Measurements from ENCODE around the gene CAMK2B.

Gene CAMK2B

GRCh38 chr7:44191171-44191570 is 134.2 kb downstream of the CAMK2B start:
- TF ChIP-seq FOXM1 (IDR thresholded peaks at IDR 0.05; ENCODE audit: borderline replicate concordance, low read depth) (no peak), RAD21 (IDR thresholded peaks at IDR 0.05; ENCODE audit: low read depth) (no peak), TCF12 (IDR thresholded peaks at IDR 0.05; ENCODE audit: low read depth) (no peak), TAF1 (IDR thresholded peaks at IDR 0.05; ENCODE audit: low read depth) (no peak), CEBPB (IDR thresholded peaks at IDR 0.05) (no peak), EP300 (IDR thresholded peaks at IDR 0.05; ENCODE audit: borderline replicate concordance) (no peak), EGR1 (IDR thresholded peaks at IDR 0.05) (no peak), USF1 (IDR thresholded peaks at IDR 0.05) (no peak), TEAD4 (IDR thresholded peaks at IDR 0.05) (no peak), YY1 (IDR thresholded peaks at IDR 0.05; ENCODE audit: low read depth) (no peak), NFIC (IDR thresholded peaks at IDR 0.05) (no peak), MAX (IDR thresholded peaks at IDR 0.05) (no peak), REST (IDR thresholded peaks at IDR 0.05; ENCODE audit: low read depth) (no peak), ZBTB7A (IDR thresholded peaks at IDR 0.05; ENCODE audit: low read depth) (no peak)

- TF ChIP-seq MAX (IDR thresholded peaks at IDR 0.05) = no peak
- no peak for TF ChIP-seq USF1 (IDR thresholded peaks at IDR 0.05)
- TF ChIP-seq YY1 (IDR thresholded peaks at IDR 0.05; ENCODE audit: low read depth) = no peak
- TF ChIP-seq TEAD4 (IDR thresholded peaks at IDR 0.05) = no peak
Observed at GRCh38 chr7:44189993-44190872, 135.2 kb downstream of the CAMK2B start.

GRCh38 chr7:44189286-44189992 is 136.0 kb downstream of the CAMK2B start, which contains the start of gene GCK:
GCK (minus strand) TSS chr7:44189439; CDS start chr7:44188953, 486 bp downstream.
- TF ChIP-seq TCF12 (IDR thresholded peaks at IDR 0.05; ENCODE audit: low read depth) = peak; percentile 46; the same call in 1 of the 2 replicates
- TF ChIP-seq EP300 (IDR thresholded peaks at IDR 0.05; ENCODE audit: borderline replicate concordance) = no peak

- TF ChIP-seq CREB1 (IDR thresholded peaks at IDR 0.05; ENCODE audit: low read depth) (no peak), TAF1 (IDR thresholded peaks at IDR 0.05; ENCODE audit: low read depth) (no peak), RAD21 (IDR thresholded peaks at IDR 0.05; ENCODE audit: low read depth) (no peak), TCF12 (IDR thresholded peaks at IDR 0.05; ENCODE audit: low read depth) (no peak), TEAD4 (IDR thresholded peaks at IDR 0.05) (no peak), NFIC (IDR thresholded peaks at IDR 0.05) (no peak), REST (IDR thresholded peaks at IDR 0.05; ENCODE audit: low read depth) (no peak)
Observed at GRCh38 chr7:44188480-44189225, 136.7 kb downstream of the CAMK2B start.

GRCh38 chr7:44187636-44188416 is 137.6 kb downstream of the CAMK2B start:
- TF ChIP-seq EGR1 (IDR thresholded peaks at IDR 0.05) (no peak), USF1 (IDR thresholded peaks at IDR 0.05) (no peak), ZBTB7A (IDR thresholded peaks at IDR 0.05; ENCODE audit: low read depth) (no peak), FOXM1 (IDR thresholded peaks at IDR 0.05; ENCODE audit: borderline replicate concordance, low read depth) (no peak), NFIC (IDR thresholded peaks at IDR 0.05) (no peak)
